GM19324 (cell line): ENCODE results near the gene RPL10.

ENCODE experiments used
- ATAC-seq: cut with Tn5 transposase; IDR thresholded peaks from one replicate; pipeline ENCODE4 v1.9.1; 2021; ENCODE audit warnings: mild to moderate bottlenecking, moderate library complexity; ENCODE audit not compliant: unreplicated experiment, low FRiP score

Gene RPL10

GRCh38 chrX:154397888-154398667 is at the start of gene RPL10:
Gene RPL10, plus strand, starts transcription at chrX:154398377. Its CDS starts 143 bp downstream, at chrX:154398520.
- peak; percentile 85 for ATAC-seq

DNA sequence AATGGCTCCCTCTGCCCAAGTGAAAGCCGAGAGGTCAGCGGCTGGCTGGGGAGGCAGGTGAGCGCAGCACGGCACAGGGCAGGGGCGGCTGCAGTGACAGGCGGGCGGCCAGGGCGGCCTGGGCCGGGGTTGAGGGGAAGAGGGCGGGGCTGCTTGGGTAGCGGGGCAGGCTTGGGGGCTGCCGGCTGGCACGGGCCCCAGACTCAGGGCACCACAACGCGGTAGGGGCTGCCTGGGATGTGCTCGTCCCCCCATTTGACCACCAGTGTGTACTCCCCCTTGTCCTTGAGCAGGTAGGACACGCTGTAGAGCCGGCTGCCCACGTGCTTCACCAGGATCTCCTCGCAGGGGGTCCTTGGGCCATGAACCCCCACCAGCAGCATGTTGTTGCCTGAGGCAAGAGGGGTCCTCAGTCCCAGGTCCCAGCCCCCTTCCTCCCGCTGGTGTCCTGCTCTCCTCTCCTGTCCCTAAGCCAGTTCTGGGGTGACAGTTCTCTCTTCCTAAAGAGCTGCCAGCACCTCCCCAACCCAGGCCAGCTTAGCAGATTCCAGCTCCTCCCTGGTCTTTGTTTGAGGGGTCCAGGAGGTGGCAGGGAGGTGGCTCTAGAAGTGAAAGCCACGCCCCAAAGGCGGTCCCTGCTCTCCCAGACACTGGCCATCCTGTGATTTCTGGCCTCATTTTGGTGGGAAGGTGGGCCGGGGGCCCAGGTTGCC is 49.4 kb upstream of the RPL10 start:
- ATAC-seq: no peak

DNA sequence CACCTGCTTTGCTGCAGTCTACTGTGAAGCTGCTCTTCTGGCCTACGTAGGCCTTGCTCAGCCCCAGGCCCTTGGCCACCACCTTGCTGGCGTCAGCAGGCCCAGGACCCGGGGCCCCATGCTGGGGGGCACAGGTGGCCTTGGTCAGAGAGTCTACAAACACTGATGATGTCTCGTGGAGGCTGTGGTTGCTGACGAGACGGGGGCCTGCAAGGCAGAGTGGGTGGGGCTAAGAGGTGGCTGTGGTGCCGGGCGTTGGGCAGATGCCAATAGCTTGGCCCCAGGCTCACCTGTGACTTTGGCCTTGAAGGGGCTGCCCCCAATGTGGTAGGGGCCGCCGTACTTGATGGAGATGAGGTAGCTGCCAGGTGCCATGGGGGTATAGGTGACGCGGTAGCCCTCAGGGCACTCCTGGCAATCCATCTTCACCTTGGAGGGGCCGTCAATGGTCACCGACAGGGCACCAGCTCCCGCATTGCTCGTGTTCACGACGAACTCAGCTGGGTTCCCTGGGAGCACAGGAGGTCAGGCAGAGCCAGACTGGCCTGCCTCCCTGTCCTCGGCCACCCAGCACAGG is 48.7 kb upstream of the RPL10 start:
- no peak for ATAC-seq

DNA sequence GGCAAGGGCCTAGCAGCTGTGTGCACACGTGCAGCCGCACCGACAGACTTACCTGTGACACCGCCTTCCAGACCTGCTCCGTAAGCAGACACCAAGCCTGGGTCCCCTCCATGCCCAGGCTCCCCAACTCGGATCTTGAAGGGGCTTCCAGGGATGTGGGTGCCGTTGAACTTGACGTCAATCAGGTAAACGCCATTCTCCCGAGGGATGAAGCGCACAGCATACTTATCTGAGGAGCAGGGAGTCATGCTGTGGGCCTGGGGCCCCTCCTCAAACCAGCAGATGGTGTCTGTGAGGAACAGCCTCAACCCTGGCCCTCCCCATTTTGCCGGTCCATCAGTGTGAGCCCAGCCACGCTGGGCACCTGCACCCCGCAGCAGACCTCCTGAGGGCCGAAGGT is 48.2 kb upstream of the RPL10 start:
- no peak for ATAC-seq

- ATAC-seq: no peak
These were observed 47.6 kb upstream of the RPL10 start for GRCh38 chrX:154350429-154351182.

- no peak for ATAC-seq
These were observed 46.8 kb upstream of the RPL10 start for GRCh38 chrX:154351183-154352011.

DNA sequence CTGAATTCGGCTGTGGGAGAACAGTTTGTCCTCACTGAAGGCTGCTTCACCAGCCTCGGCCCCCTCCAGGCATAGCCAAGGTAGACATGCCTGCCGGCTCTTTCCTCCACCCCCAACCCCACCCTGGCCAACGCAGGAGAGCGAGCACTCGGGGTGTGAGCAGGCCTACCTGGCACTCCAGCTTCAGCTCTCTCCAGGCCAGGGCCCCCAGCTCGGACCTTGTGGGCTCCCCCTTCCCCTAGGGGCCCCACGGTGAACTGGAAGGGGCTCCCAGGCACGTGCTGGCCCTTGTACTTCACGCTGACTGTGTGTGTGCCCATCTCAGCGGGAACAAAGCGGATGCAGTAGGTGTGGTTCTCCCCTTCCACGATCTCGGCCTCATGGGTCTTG is 46.2 kb upstream of the RPL10 start:
- no peak for ATAC-seq

GRCh38 chrX:154352466-154352865 is 45.7 kb upstream of the RPL10 start:
- no peak for ATAC-seq

GRCh38 chrX:154353172-154353843 is 44.9 kb upstream of the RPL10 start:
- ATAC-seq: no peak

DNA sequence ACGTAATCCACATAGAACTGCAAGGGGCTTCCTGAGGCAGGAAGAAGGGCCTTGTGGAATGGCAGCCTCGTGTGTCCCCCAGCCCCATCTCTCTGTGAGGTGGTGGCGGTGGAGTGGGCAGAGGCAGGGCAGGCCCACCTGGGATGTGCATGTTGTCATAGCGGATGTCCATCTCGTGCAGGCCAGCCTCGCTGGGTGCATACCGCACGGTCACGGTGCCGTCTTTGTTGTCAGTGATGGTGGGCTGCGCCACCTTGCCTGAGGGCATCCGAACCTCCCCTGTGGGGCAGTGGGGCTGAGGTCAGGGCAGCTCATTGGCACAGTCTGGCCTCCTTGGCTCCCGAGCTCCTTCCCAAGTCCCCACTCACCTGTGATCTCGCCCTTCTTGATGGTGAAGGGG is 44.2 kb upstream of the RPL10 start:
- no peak for ATAC-seq

DNA sequence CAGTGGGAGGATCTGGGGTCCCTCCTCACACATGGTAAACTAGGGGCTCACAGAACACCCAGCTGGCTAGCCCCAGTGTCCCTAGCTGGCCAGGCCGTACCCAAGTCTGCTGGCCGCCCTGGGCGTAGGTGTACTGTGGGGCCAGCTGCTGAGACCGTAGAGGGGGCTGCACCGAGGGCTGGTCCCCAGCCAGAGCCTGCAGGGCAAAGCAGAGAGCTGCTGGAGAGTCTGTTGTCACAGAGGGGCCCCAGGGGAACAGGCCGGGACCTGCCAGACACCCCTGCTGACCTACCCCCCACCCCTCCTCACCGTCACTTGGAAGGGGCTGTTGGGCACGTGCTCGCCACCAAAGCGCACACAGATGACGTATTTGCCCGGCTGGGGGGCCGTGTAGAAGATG is 43.7 kb upstream of the RPL10 start:
- ATAC-seq: no peak

- ATAC-seq: no peak
These were observed 42.9 kb upstream of the RPL10 start for GRCh38 chrX:154355094-154355775.

- ATAC-seq: no peak
These were observed 42.4 kb upstream of the RPL10 start for GRCh38 chrX:154355776-154356140.

DNA sequence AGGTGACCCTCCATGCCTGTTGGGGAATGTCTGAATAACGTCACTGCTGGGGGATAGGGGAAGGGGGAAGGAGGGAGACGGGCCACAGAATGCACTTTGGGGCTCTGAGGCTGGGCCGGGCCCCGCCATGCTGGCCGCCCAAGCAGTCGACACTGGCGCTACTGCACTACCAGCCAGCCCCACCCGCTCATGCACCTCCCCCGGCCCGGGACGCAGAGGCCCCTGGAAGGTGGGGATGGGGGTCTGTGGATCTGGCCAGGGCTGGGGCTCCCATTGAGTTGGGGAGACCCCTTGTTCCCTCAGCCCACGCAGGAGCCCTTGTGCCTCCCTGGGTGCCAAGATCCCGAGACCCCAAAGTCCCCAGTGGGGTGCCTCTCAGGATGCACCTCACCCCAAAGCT is 41.6 kb upstream of the RPL10 start:
- no peak for ATAC-seq

DNA sequence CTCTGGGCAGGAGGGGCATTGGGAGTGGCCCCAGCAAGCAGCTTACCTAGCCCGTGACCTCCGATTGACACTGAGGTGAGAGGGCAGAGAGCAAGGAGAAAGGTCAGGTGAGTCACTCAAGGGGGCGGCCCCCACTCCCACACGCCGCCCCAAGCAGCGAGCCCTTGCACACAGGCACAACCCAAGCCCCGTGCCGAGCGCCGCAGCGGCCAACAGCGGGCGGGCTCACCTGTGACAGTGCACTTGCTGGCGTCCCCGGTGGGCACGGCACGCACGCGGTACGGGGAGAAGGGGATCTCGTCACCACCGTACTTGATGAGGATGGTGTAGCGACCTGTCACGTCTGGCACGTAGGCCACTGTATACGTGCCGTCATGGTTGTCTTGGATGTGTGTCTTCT is 41.0 kb upstream of the RPL10 start:
- ATAC-seq: no peak

- no peak for ATAC-seq
These were observed 40.2 kb upstream of the RPL10 start for GRCh38 chrX:154358011-154358410.

DNA sequence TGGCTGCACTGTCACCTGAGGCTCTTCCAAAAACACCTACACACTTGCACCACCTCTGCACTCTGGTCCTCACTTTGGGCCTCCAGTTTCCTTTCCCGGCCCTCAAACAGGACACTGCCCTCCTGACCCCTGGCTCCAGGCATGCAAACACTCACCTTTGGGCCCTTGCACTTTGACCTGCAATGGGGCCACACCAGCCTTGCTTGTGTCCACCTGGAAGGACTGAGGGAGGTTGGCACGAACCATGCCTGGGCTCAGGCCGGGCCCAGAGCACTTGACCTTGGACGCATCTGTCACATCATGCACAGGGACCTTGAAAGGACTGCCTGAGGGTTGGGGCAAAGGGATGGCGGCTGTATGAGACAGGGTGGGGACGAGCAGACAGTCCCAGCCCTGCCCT is 39.3 kb upstream of the RPL10 start:
- no peak for ATAC-seq

DNA sequence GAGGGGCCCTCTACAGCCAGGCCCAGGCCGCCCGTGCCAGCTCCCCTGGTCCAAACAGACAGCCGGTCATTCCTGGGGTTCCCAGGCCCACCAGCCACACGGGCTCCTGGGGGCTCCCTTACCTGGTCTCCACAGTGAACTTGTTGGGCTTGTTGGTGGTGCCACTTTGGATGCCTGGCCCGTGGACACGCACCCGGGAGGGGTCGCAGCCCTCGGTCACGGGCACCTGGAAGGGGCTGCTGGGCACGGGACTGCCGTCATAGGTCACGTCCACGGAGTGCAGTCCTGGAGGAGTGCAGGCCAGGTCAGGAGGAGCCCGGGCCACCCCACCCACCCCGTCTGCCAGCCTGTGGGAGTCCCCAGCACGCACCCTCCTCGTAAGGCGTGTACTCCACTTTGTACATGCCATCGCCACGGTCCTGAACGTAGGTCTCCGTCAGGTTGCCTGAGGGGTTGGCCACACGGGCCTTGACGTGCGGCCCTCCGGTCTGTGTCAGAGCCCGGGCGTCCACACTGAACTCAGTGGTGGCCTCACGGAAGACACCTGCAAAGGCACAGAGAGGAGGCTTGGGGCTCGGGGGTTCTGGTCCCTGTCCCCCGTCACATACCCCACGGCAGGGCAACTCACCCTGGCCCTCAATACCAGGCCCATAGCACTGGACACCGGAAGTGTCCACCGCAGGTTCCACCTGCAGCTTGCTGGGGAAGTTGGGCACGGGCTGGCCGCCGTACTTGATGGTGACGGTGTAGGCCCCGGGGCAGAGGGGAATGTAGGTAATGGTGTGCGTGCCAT is 38.6 kb upstream of the RPL10 start:
- no peak for ATAC-seq
